HepG2 (cell line): ENCODE results near the gene OR52B4. TPM values are rescaled to one million over a fixed set of nuclear protein-coding genes. Genes with fewer than 3 reads are reported as not detected.

Source experiments
- ATAC-seq: fragments of 200-7000 bp; cut with Tn5 transposase; 3 replicates; pipeline ENCODE4 v1.9.1; 2020; ENCODE audit warnings: mild to moderate bottlenecking, moderate library complexity
- BruUV-seq: library from RNA; stranded (reverse); fragments of 400-500 nt; replicated peaks from 2 replicates; lab custom pipeline; 2021; lab: Mats Ljungman, UMichigan
- CTCF ChIA-PET: fragments of 300-600 bp; formaldehyde crosslinking; extraction: SDS; loops from one replicate; lab custom pipeline; 2021; ENCODE audit warnings: low total read pairs, inconsistent platforms, low intra/inter-chr PET ratio; lab: Yijun Ruan, JAX
- POLR2A ChIA-PET: fragments of 350-600 bp; sonication (Branson Sonifier 250); formaldehyde crosslinking; loops from one replicate; lab custom pipeline; 2020; ENCODE audit warnings: antibody characterized with exemption, inconsistent platforms; lab: Yijun Ruan, JAX
- DNase-seq: peaks from one replicate; pipeline ENCODE4 v3.0.0-alpha.2; 2015; ENCODE audit warnings: low spot score
- FAIRE-seq: peaks from 3 replicates; lab custom pipeline; 2011; peaks lifted over from hg19 to GRCh38; lab: Jason Lieb, UNC
- H2AFZ ChIP-seq: one replicate; pipeline ENCODE4 v1.6.1; 2011; ENCODE audit warnings: low read length, inconsistent platforms
- H3K27ac ChIP-seq: fragments of 300-600 bp; 3 replicates; pipeline ENCODE4 v1.8.0; 2011; ENCODE audit warnings: mixed run types, mild to moderate bottlenecking, mixed read lengths, low read length, inconsistent platforms; ENCODE audit not compliant: insufficient read depth; ENCODE audit errors: extremely low read length
- H3K27me3 ChIP-seq, 2 experiments: fragments of 200-600 bp in 1 of 2; 2 replicates in 1 of 2; 3 replicates in 1 of 2; pipeline versions ENCODE4 v1.6.0 to v1.8.0; 2011; ENCODE audit warnings: low read length in 2 of 2, mild to moderate bottlenecking in 2 of 2, moderate library complexity in 2 of 2, inconsistent platforms in 1 of 2; ENCODE audit not compliant: insufficient read depth in 2 of 2, control insufficient read depth in 1 of 2
- H3K36me3 ChIP-seq, 2 experiments: fragments of 200-600 bp in 1 of 2; replicated peaks in 1 of 2; 2 replicates in 1 of 2; 3 replicates in 1 of 2; pipeline versions ENCODE4 v1.5.1 to v1.8.0; 2011; ENCODE audit warnings: low read length in 2 of 2, inconsistent platforms in 1 of 2; ENCODE audit not compliant: insufficient read depth in 2 of 2, control insufficient read depth in 1 of 2
- H3K4me1 ChIP-seq: 2 replicates; pipeline ENCODE4 v1.5.1; 2012; ENCODE audit warnings: low read length, inconsistent platforms; ENCODE audit not compliant: insufficient read depth
- H3K4me2 ChIP-seq: 2 replicates; pipeline ENCODE4 v1.6.0; 2011; ENCODE audit warnings: low read depth, low read length, inconsistent platforms
- H3K4me3 ChIP-seq, 3 experiments: fragments of 200-600 bp in 1 of 3; sonication (generic), shearing (Covaris generic) in 1 of 3; replicated peaks in 1 of 3; 2 replicates each; pipeline ENCODE4 v1.5.1; 2011 to 2016; ENCODE audit warnings: low read length in 3 of 3, inconsistent platforms in 2 of 3, low read depth in 2 of 3, mild to moderate bottlenecking in 2 of 3, control low read depth in 1 of 3, mixed read lengths in 1 of 3; ENCODE audit not compliant: insufficient read depth in 1 of 3
- H3K79me2 ChIP-seq: one replicate; pipeline ENCODE4 v1.6.1; 2011; ENCODE audit warnings: low read length, inconsistent platforms; ENCODE audit not compliant: insufficient read depth
- H3K9ac ChIP-seq: 2 replicates; pipeline ENCODE4 v1.6.0; 2011; ENCODE audit warnings: mild to moderate bottlenecking, low read depth, low read length, inconsistent platforms; ENCODE audit not compliant: insufficient read depth
- H3K9me3 ChIP-seq: 2 replicates; pipeline ENCODE4 v1.5.1; 2012; ENCODE audit warnings: mild to moderate bottlenecking, low read length
- H4K20me1 ChIP-seq: 2 replicates; pipeline ENCODE4 v1.6.0; 2011; ENCODE audit warnings: inconsistent platforms, mild to moderate bottlenecking, low read length, moderate library complexity; ENCODE audit not compliant: insufficient read depth
- ATM ChIP-seq: fragments of 450-650 bp; IDR thresholded peaks from 2 replicates; pipeline ENCODE4 v1.7.1; 2017; ENCODE audit warnings: mild to moderate bottlenecking, borderline replicate concordance
- DNMT1 ChIP-seq: sonication (generic); formaldehyde crosslinking; IDR thresholded peaks from 2 replicates; pipeline ENCODE4 v1.5.1; 2020; ENCODE audit warnings: mild to moderate bottlenecking, missing genetic modification reagents
- FLYWCH1 ChIP-seq: sonication (generic); formaldehyde crosslinking; IDR thresholded peaks from 2 replicates; pipeline ENCODE4 v1.8.1; 2023; ENCODE audit warnings: mild to moderate bottlenecking, missing genetic modification reagents
- FOXM1 ChIP-seq: sonication (generic); formaldehyde crosslinking; IDR thresholded peaks from 2 replicates; pipeline ENCODE4 v1.5.0; 2020; ENCODE audit warnings: missing genetic modification reagents
- MNT ChIP-seq: fragments of 450-650 bp; IDR thresholded peaks from 2 replicates; pipeline ENCODE4 v1.6.1; 2016
- RNF2 ChIP-seq: fragments of 450-650 bp; conservative IDR thresholded peaks from 2 replicates; pipeline ENCODE4 v1.6.1; 2016; ENCODE audit warnings: low read depth
- ZNF563 ChIP-seq: sonication (generic); formaldehyde crosslinking; IDR thresholded peaks from 2 replicates; pipeline ENCODE4 v1.8.0; 2022; ENCODE audit warnings: mild to moderate bottlenecking, moderate library complexity, missing genetic modification reagents
- ZNF564 ChIP-seq: sonication (generic); formaldehyde crosslinking; IDR thresholded peaks from 2 replicates; pipeline ENCODE4 v1.8.1; 2023; ENCODE audit warnings: mild to moderate bottlenecking, missing genetic modification reagents
- WGBS: methylation state at CpG from one replicate; pipeline ENCODE4 v1.1.6; 2017; ENCODE audit warnings: low lambda C conversion rate; 5-methylcytosine and 5-hydroxymethylcytosine counted together
- in situ Hi-C: cut with HindIII; loops from 2 replicates; pipeline ENCODE4 v1.10.0; 2017; ENCODE audit warnings: low pct_unique_long_range_greater_than_20kb; ENCODE audit not compliant: extremely low pct_ligation_motif_present
- intact Hi-C: fragments of 100-400 bp; cut with micrococcal nuclease; formaldehyde crosslinking; loops from one replicate; pipeline ENCODE4 v1.10.0; 2022; ENCODE audit not compliant: unreplicated experiment
- polyA plus RNA-seq, 8 experiments: library from polyadenylated mRNA; depleted of rRNA in 3 of 8; stranded (reverse) in 7 of 8; unstranded in 1 of 8; fragments of >200 nt; fragmentation: Illumina TruSeq in 4 of 8; extraction: Trizol in 4 of 8; gene quantifications; 2 replicates each; pipeline versions ENCODE4 v1.2.1 to v1.2.3, GENCODE V29; 2011 to 2016; ENCODE audit warnings: low read depth in 4 of 8, missing spikeins in 1 of 8, mixed read lengths in 1 of 8; ENCODE audit not compliant: insufficient read depth in 1 of 8
- total RNA-seq, 5 experiments: library from RNA; depleted of rRNA; stranded (reverse); fragments of >200 nt; fragmentation: Illumina TruSeq; extraction: Trizol; gene quantifications; 2 replicates each; pipeline ENCODE4 v1.2.3, GENCODE V29; 2016; ENCODE audit warnings: low read depth in 1 of 5
- TF ChIP-seq, protein P1 (sequence below): sonication (generic); formaldehyde crosslinking; IDR thresholded peaks from 2 replicates; pipeline ENCODE4 v1.5.0; 2020; ENCODE audit warnings: missing genetic modification reagents
- TF ChIP-seq, protein P2 (sequence below): sonication (generic); formaldehyde crosslinking; IDR thresholded peaks from 2 replicates; pipeline ENCODE4 v1.4.0; 2020; ENCODE audit warnings: mild to moderate bottlenecking, low read depth, missing genetic modification reagents

Gene OR52B4
- total and polyA plus RNA-seq, 2 of the 13 experiments (the other 11 are each of a cell fraction or from before 2014, with no cell fraction given) = not detected

GRCh38 chr11:4388221-4388620 lies 20.0 kb upstream of the OR52B4 start (continued):
- TF ChIP-seq, protein P1, sequence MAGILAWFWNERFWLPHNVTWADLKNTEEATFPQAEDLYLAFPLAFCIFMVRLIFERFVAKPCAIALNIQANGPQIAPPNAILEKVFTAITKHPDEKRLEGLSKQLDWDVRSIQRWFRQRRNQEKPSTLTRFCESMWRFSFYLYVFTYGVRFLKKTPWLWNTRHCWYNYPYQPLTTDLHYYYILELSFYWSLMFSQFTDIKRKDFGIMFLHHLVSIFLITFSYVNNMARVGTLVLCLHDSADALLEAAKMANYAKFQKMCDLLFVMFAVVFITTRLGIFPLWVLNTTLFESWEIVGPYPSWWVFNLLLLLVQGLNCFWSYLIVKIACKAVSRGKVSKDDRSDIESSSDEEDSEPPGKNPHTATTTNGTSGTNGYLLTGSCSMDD (CRISPR knock-in tag) = no peak
- TF ChIP-seq RNF2 = no peak
- TF ChIP-seq DNMT1 (CRISPR knock-in tag) = no peak
- no peak for TF ChIP-seq FOXM1
- TF ChIP-seq ATM = no peak
- TF ChIP-seq ZNF563 (CRISPR knock-in tag) = no peak
- TF ChIP-seq FLYWCH1 (CRISPR knock-in tag) = no peak

GRCh38 chr11:4385978-4386740 lies 18.0 kb upstream of the OR52B4 start:
- in situ Hi-C loops = no loop called here
- no peaks in the 10 kb centered on the region for H3K27me3 ChIP-seq
- no peak overlapping the region for H3K27ac ChIP-seq
- BruUV-seq = no TSS peak
- peaks cover 0 to 11% of the 10 kb centered on the region in 2 experiments; a peak in 1 of 5 replicates for H3K36me3 ChIP-seq
- no peaks in the 10 kb centered on the region for H3K9me3 ChIP-seq
- TF ChIP-seq, protein P2, sequence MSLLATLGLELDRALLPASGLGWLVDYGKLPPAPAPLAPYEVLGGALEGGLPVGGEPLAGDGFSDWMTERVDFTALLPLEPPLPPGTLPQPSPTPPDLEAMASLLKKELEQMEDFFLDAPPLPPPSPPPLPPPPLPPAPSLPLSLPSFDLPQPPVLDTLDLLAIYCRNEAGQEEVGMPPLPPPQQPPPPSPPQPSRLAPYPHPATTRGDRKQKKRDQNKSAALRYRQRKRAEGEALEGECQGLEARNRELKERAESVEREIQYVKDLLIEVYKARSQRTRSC (CRISPR knock-in tag) = no peak
- no peak for TF ChIP-seq ZNF564 (CRISPR knock-in tag)
- peak; percentile 97 for TF ChIP-seq MNT
- no peak overlapping the region for H2AFZ ChIP-seq
- no peaks in the 10 kb centered on the region for H4K20me1 ChIP-seq
- CTCF ChIA-PET = no interaction called here
- no peak overlapping the region for H3K4me3 ChIP-seq
- H3K79me2 ChIP-seq = no peaks in the 10 kb centered on the region
- no peak for FAIRE-seq
- H3K9ac ChIP-seq = no peak overlapping the region
- POLR2A ChIA-PET = no interaction called here
- WGBS = 97% methylated on average over 3 of the region's 3 CpGs
- intact Hi-C loops = no loop called here
- H3K4me1 ChIP-seq = no peaks in the 10 kb centered on the region
- DNase-seq = no peak
- ATAC-seq = no peak
- H3K4me2 ChIP-seq = no peak overlapping the region
